ENCODE results near the gene TMEM131L. TPM values are rescaled to one million over a fixed set of nuclear protein-coding genes. Genes with fewer than 3 reads are reported as not detected.

TMEM131L gene
- total RNA-seq, 1 experiment from 2014 or later: 9.7 TPM

DNA sequence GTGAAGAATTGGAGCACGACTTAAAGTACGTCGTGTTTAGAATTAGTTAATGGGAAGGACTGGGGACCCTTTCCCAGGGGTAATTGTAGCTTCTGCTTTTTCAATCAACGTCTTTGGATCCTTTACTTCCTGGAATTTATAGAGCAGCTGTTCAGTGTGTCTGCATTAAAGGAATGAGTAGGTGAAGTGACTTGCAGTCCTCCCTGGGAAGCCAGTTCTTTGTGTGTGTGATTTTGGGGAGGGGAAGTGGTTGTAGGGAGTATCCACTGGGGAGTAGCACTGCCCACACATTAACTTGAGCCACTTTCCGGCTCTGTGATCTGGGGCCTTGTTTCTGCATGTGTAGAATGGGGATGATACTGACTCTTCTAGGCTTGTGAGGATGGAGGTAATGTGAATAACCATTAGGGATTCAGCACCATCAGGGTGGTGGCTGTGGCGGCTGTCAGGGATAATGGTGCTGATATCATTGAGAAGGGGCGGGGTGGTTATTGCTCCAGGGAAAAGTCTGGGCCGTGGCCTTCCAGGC lies 54.7 kb downstream of the TMEM131L start:
- no peak for DNase-seq (ENCODE audit: extremely low read depth, low read depth)

DNA sequence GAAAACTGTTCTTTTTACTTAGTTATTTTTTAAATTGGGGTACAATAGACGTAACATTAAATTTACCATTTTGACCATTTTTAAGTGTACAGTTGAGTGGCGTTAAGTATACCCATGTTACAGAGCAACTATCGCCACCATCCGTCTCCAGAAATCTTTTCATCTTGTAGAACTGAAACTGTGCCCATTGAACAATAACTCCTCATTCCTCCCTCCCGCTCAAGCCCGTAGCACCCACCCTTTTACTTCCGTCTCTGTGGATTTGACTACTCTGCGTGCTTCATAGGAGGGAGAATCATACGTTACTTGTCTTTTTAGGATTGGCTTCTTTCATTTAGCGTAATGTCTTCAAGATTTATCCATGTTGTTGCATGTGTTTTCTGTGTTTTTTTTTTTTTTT lies 55.3 kb downstream of the TMEM131L start:
- no peak for DNase-seq (ENCODE audit: extremely low read depth, low read depth)

DNA sequence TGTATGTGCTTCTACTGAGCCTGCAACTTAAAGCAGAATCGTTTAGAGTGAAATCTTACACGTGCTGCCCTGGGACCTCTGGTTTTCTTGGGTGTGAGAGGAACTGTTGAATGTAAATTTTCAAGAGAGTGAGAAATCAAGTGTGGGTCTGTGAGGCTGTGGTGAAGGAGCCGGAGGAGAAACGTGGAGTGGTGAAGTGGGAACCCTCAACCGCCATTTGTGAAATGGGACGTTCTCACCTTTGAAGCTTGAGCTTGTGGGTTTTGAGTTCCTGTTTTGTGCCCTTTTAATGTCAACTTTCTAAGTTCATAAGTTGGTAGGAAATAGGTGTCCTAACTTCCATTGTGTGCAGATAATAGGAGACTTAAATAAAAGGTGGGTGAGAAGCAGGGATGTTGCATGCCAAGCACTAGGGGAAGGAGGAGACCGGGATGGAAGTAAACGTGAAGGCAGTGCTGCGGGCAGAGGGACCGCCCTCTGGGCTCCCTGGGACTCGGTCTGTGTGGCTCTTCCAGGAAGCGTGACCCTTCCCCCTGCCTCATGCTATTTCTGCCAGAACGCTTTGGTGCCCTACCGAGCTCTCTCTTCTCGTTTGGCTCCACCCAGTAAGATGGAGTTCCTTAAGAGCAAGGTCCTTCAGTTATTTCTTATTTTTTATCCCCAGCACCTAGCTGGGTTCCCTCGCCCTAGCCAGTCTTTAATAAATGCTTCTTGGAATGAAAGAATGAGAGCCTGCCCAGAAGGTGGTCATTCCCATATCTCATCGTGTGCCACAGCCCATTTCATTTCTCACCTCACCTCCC lies 56.0 kb downstream of the TMEM131L start:
- DNase-seq (ENCODE audit: extremely low read depth, low read depth): no peak

DNA sequence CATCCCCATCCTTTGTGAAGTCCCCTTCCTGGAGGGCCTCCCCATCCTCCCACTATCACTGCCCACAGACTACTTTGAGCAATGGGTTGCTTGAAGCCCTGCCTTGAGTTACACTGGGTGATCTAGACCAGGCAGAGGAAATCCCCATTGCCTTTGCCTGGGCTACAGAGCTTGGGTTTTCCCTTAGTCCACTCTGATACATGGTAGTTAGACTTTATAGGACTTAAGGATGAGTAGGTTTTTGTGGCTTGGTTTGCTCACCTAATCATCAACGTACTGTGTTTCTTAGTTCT lies 56.6 kb downstream of the TMEM131L start:
- DNase-seq (ENCODE audit: extremely low read depth, low read depth): no peak

DNA sequence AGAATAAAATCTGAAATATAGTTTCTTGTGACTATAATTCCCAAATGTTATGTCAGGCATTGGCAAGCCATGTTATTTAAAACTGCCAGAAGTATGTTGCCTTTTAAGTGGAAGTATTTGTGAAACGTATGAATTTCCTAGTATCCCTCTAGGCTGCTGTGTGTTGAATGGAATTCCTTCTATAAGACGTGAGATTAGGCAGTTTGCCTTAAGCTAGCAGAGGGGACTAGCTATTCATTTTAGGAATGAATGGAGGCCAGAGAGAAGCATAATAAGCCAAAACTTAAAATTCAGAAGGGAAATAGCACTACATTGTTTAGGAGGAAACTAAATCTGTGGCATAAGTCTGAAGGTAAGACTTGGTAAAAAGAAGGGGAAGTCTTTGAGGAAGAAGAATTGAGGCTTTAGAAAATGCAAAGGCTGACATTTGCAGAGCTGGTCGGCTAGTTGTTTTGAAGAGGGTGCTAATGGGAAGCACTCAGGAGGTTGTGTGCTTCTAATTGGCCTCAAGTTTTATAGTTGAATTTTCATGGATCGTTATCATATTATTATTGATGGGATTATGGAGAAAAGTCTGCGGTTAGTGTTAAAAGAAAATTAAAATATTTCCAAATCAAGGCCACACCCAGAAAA lies 57.1 kb downstream of the TMEM131L start:
- no peak for DNase-seq (ENCODE audit: extremely low read depth, low read depth)

DNA sequence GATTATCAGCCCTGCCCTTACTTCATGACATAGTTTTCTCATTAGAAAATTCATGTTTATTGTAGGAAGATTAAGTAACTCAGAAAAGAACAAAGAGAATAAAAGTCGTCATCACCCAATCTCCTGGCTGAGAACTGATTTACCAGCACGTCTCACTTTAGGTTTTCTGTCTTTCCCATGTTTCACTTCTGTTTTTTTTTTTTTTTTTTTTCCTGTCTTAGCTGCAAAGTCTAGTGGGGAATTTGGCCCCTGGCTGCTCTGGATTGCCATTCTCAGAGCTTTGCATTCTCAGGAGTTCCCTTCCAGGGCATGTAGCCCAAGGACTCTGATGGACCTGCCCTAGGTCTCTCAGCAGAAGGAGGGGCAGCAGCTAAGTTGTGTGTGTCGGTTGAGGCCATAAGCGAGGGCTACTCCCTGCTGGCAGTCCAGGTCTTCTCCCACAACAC lies 57.8 kb downstream of the TMEM131L start:
- no peak for DNase-seq (ENCODE audit: extremely low read depth, low read depth)

DNA sequence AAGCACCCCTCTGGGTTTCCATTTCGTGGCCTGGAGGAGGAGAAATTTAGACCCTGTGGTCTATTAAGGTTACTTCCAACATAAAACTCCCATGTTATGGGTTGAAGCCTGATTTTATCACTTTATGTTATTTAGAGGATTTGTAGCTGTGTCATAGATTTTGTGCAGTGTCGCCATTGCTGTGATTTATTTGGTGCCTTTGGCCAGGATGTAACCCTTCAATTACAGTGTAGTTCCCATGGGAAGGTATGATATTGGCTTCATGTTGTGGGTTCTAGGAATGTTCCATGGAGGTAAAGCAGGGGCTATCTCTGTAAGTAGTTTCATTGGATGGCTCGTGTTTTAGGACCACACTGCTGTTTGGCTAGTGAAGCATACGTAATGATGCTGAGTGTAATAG lies 58.5 kb downstream of the TMEM131L start:
- no peak for DNase-seq (ENCODE audit: extremely low read depth, low read depth)

DNA sequence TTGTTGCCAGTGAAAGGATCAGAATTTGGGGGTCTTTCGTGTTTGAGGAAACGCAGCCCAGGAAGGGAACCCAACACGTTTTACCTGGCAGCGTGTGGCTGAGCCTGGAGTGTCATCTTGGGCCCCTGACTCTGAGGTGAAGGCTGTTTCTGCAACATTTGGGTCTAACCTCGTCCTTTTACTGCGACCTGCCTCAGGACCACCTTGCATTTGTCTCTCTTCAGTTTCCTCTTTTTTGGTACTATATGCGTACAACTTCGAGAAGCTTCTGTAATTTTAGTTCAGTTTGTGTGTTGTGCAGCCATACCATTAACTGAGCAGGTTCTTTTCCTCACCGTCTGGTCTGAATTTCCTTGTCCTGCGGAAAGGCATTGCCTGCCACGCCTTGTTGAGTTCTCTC lies 61.5 kb downstream of the TMEM131L start:
- DNase-seq (ENCODE audit: extremely low read depth, low read depth): no peak

DNA sequence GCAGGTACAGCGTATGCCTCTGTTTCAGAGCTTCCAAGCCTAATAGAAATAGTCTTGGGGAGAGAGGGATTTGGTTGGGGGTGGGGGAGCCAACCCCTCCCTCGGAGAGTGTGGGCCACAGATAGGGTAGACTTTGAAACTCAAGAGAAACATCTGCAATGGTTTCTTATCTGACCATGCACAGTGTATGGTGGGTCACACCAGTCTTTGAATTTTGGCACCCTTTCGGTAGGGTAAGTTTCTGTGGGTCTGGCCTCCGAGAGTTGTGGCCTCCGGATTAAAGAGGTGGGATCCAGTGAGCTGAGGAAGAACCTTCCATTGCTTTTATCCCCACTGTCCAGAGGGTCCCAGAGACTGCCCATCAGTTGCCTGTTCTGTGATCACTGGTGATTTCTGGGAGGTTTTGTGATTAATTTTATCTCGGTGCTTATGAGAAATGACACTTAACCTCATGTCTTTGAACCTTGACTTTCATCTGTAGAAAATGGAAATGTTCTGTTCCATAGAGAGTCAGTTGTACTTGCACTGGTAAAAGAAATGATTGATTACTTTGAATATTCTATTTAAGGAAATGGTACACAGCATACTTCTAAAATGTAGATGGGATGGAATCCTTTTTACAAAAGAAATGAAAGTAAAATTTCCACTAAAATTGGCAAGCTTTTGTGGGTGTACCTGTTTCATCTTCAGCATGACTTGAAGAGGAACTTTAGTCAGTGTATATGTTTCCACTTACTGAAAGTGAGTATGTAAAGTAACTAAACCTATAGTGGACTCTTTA lies 62.7 kb downstream of the TMEM131L start:
- no peak for DNase-seq (ENCODE audit: extremely low read depth, low read depth)

DNA sequence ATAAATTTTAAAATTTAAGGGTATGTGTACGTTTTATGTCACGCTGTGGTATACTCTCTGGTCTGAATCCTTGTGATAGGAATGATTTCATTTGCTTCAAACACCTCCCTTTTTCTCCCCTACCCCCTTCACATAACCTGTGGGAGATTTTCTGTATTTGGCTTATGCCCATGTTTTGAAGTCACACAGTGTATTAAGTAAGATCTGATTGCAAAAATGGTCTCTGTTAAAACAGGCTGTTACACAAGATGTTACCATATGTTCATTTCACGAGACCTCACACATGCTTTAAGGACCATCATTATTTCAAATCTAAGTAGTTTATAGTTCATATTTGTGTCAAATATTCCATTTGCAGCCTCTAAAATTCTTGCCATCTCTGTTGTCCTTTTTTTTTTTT lies 63.5 kb downstream of the TMEM131L start:
- DNase-seq (ENCODE audit: extremely low read depth, low read depth): no peak

DNA sequence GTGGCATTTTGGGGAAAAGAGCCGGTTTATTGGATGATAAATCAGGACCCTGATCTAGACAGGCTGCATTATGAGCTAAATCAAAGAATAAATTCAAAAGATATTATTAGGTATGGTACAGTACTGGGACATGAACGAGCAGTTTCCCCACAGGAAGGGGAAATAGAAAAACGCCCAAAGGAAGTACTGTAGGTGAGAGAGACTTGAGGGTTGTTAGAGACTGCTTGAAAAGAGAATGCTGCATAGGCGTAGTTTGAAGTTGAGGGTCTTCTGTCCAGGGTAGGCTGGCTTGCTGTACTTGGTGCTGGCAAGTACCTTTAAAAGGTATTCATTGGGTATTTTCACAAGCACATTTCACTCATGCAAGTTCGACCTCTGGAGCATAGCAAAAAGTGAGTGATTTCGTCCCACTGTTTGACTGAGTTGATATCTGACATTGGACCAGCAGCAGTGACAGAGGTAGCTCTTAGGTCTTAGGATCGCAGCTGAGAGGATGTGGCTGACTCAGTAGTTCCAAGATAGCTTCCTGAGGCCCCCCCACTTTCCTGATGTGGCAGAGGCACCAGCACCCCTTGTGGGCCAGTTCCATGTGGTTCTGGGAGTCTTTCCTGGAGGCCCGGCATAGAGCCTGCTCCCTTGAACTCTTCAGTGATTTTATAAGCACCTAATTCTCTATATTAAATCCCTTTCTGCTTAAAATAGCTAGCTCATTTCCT lies 64.3 kb downstream of the TMEM131L start:
- DNase-seq (ENCODE audit: extremely low read depth, low read depth): no peak

DNA sequence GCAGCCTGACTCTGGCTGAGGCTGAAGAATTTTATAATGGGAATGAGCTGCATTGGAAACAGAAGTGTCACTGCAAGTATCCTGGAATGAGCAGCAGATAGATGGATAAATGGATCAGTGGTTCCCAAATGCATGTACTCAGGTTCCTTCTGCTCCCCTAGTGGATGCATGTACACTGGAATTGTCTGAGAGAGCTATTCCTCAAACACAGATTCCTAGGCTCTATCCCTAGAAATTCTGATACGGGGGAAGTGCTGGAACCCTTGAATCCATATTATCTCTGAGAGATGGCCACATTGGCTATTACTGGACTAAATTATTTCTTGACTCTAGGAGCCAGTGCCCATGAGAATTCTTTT lies 64.8 kb downstream of the TMEM131L start:
- no peak for DNase-seq (ENCODE audit: extremely low read depth, low read depth)

DNA sequence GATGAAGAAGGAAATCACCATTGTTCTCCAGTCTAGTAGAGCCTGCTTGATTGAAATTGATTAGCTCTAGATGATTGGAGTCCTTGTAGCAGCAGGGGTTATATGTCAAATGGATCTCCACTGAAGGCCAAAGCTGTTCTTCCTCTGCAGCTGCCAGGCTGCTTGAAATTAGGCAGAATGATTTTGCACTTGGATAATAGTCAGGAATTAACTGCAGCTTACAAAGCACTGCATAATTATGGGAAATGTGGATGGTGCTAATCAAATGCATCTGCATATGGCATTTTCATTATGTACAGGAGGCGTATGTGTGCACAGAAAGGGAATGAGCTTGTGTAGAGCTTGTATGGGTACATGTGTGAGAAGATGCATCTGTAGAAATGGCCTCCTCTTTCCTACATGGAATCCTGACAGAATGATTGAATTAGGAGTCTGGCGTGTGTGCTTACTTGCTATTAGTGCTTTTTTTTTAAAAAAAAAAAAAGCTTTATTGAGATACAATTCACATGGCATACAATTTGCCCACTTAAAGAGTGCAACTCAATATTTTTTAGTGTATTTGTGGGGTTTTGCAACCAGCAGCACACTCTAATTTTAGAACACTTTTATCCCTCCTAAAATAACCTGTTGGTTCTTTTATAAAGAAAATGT lies 65.9 kb downstream of the TMEM131L start:
- no peak for DNase-seq (ENCODE audit: extremely low read depth, low read depth)

DNA sequence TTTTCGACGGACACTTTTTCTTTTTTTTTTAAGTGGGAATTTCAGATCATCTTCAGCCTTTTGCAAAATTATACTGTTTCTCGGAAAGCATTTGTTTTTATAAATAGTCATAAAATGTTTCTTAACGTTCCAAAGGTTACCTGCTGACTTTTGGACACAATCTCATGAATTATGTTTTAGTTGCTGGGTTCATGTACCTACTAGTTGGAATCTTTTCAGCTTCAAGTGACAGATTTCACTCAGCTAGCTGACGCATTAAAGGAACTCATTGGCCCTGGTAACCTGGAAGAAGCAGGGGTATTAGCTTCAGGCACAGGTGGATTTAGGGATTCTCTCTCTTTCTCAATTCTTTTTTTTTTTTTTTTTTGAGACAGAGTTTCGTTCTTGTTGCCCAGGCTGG lies 66.5 kb downstream of the TMEM131L start:
- no peak for DNase-seq (ENCODE audit: extremely low read depth, low read depth)

DNA sequence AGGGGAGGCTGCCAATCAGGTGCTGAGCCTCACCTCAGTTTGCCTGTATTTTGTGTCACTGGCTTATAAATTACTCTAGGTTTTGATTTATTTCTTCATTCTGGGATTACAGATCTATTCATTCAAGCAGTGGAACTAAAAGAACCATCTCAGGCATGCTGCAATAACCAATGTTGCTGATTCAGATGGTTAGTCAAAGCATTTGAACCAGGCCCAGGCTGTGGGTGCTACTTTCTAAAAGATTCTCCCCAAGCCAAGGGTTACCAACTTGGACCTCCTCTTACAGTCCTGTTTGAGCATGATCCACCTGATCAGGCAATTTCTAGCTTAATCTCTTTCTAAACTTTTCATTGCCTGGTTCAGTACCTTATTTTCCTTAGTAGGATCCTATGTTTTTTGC lies 67.2 kb downstream of the TMEM131L start:
- no peak for DNase-seq (ENCODE audit: extremely low read depth, low read depth)

DNA sequence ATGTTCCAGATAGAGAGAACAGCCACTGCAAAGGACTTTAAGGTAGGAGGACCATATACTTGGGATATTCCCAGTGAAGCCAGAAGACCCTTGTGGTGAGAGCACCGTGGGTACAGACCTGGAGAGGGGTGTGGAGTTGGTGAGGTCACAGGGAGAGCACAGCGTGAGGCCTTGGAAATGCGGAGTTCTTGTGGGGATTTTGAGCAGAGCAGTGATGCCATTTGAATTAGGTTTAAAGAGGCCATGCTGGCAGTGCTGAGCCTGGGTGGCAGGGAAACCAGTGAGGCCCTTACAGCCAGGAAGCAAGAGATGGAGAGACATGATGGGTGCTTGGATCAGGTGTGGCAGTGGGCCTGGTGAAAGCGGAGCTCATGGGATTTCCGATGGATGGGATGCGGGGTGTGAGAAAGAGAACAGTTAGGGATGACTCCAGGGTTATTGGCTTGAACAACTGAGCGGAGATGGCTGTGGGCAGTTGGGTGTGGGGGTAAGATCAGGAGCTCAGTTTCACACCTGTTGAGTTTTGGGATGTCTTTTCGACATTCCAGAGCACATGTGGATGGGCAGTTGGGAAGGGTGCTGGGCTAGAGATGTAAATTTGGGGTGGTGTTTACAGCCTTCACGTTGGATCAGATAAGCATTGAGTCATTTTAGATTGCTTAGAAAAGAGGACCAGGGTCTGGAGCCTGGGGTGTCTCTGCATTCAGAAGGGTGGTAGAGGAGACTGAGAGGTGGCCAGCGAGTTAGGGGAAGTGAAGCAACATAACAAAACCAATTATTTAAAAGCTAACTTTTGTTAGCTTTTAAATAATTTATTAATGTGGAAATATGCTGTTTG lies 68.9 kb downstream of the TMEM131L start:
- DNase-seq (ENCODE audit: extremely low read depth, low read depth): no peak

DNA sequence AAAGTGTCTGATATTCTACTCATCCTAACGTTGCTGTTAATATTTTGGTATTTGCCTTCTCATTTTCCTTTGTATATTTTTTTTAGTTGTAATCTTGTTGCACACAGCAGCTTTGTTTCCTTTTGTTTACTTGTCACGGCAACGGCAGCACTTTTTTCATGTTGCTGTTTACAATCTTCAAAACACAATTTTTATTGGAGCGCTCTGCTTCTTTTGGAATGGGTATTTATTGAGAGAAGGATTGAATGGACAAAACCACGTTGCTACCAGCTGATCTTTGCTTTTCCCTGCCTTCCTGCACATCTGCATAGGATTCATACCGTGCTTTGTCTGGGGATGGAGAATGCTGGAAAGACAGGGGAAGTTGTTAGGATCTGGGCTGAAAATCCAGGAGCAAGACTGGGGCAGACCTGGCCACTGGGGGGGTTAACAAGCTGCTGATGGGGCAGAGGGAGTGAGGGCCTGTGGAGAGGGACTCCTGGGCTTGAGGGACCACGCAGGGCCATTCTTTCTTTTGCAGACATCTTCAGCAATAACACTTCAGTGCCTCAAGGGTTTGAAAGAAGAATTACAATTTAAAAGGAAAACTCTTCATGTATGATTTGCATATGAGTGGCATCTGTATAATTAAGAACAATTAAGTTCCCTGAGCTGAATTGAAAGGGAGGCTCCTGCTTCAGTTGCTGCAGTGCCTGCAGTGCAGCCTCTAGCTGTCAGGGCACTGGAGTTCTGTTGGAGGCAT lies 69.8 kb downstream of the TMEM131L start:
- no peak for DNase-seq (ENCODE audit: extremely low read depth, low read depth)

DNA sequence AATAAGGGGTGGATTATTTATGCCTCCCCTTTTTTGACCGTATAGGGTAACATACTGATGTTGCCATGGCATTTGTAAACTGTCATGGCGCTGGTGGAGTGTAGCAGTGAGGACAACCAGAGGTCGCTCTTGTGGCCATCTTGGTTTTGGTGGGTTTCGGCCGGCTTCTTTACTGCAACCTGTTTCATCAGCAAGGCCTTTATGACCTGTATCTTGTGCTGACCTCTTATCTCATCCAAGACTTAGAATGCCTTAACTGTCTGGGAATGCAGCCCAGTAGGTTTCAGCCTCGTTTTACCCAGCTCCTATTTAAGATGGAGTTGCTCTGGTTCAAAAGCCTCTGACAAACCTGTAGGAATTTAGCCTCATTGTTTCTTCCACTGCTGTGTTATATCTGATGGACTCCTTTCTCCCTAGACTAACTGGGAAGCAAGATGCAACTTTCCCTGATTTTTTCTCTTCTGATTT lies 71.4 kb downstream of the TMEM131L start:
- no peak for DNase-seq (ENCODE audit: extremely low read depth, low read depth)

All from NCI-H460 (cell line).